Subcutaneous adipose tissue (tissue), 4 donors: Measurements from ENCODE around the gene STK17B. TPM values are rescaled to one million over a fixed set of nuclear protein-coding genes. Genes with fewer than 3 reads are reported as not detected.

Experiments used
- total RNA-seq, 4 donors: library from RNA; depleted of rRNA; stranded (reverse); fragments of >200 nt; gene quantifications; one replicate each; pipeline ENCODE4 v1.1.0, GENCODE V29; 2016
- TF ChIP-seq, protein P1 (sequence below): fragments of 450-650 bp; IDR thresholded peaks from one replicate; pipeline ENCODE4 v1.5.1; 2016; ENCODE audit warnings: low read depth, mild to moderate bottlenecking, control low read depth, antibody characterized with exemption, moderate library complexity

Gene STK17B
- total RNA-seq, 4 donors from 2014 or later, result 49.0 to 109 (median 102) TPM

DNA sequence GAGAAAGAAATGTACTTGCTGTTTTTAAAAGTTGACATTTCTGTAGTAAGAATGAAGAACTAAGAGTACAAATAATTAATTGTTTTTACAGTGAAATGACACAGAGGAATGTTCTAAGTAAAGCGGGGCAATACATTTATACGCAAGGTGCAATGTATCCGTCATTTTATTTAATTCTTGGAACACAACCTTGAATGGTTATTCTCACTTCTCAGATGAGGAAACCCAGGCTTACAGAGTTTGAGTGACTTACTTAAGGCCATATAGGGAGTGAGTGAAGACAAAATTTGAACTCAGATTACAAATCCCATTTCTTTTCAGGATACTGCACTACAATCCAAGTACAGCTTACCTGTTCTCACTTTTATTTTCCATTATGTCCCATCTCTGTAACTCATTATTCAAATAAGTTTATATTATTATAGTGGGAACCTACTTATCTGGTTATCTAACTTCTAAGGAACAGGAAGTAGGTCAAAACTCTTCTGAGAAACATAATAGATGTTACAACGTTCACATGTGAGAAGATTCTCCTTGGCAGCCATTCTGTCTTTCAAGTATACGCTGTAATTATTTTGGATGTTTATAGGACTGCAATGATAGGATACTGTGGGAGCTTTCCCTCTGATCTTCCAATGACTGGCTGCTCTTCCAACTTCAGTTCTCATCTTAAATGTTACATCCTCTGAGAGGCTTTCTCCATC is 12.3 kb upstream of the STK17B start:
- TF ChIP-seq, protein P1, sequence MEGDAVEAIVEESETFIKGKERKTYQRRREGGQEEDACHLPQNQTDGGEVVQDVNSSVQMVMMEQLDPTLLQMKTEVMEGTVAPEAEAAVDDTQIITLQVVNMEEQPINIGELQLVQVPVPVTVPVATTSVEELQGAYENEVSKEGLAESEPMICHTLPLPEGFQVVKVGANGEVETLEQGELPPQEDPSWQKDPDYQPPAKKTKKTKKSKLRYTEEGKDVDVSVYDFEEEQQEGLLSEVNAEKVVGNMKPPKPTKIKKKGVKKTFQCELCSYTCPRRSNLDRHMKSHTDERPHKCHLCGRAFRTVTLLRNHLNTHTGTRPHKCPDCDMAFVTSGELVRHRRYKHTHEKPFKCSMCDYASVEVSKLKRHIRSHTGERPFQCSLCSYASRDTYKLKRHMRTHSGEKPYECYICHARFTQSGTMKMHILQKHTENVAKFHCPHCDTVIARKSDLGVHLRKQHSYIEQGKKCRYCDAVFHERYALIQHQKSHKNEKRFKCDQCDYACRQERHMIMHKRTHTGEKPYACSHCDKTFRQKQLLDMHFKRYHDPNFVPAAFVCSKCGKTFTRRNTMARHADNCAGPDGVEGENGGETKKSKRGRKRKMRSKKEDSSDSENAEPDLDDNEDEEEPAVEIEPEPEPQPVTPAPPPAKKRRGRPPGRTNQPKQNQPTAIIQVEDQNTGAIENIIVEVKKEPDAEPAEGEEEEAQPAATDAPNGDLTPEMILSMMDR, result no peak

DNA sequence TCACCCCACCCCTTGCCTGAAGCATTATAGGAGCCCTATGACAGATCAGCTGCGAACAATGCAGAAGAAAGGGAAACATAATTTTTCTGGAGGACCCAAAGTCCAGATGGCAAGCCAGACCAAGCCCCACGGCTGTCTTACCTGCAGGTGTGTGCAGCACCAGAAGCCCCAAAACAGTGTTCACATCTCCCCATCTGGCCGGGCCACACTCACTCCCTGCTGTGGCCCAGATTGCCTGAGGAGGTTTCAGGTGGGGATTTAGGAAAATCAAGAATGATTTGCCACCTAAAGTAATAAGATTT is 11.7 kb upstream of the STK17B start:
- TF ChIP-seq, protein P1, result no peak

- TF ChIP-seq, protein P1, result no peak
These were observed 11.2 kb upstream of the STK17B start for GRCh38 chr2:196182439-196183171.

DNA sequence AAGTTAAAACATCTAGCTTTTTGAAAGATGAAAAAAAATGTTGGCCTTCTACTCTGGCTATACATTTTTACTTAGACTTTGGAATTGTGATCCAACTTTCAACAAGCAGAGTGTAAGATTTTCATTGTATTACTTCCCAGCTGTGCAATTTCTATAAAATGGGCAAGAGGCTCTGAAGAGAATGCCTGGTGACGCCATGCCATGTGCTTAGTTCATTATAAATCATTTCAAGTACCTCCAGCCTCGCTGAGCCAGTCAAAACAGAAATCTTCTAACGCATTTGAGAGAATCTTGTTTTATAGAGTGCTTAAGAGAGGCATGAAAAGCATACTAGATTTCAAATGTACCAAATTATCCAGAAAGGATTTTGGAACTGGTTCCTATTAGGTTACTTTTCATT is 10.1 kb upstream of the STK17B start:
- TF ChIP-seq, protein P1, result no peak

DNA sequence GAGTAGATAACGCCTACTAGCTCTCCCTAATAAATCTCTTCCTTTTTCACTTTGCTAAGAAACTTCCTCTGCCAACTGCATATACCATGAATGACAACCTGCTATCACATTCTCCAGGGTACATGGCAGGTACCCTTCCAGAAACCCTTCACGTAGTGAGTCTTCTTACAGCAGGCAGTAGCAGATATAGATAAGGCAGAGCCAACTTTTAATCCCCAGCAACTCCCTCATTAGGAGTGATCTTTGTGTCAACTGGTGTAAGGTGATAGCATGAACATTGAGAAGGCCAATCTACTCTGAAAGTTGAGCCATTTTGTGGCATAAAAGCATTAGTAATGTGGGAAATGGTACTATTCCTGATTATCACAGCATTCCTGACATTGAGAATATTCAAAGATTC is 5.7 kb upstream of the STK17B start:
- TF ChIP-seq, protein P1, result no peak

- TF ChIP-seq, protein P1, result no peak
These were observed 4.9 kb upstream of the STK17B start for GRCh38 chr2:196176142-196176738.

DNA sequence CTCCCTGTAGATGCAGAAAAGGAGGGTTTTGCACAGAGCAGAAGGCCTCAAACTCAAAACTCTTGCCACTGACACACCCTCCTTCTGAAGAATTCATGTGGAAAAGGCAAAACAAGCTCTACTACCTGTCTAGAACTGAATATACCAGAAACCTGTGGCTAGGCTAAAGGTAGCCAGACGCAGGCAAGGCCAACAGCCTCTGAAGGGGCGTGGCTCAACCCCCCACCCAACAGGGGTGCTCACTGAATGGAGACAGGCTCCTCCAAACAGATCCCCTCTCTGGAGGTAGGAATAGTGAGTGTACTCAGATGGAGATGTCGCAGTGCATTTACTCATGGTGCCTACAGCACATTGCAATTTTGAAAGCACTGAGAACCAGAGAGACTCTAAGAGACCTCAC is 3.0 kb upstream of the STK17B start:
- TF ChIP-seq, protein P1, result no peak
